Measurements from ENCODE around the gene PREX1.

DNA sequence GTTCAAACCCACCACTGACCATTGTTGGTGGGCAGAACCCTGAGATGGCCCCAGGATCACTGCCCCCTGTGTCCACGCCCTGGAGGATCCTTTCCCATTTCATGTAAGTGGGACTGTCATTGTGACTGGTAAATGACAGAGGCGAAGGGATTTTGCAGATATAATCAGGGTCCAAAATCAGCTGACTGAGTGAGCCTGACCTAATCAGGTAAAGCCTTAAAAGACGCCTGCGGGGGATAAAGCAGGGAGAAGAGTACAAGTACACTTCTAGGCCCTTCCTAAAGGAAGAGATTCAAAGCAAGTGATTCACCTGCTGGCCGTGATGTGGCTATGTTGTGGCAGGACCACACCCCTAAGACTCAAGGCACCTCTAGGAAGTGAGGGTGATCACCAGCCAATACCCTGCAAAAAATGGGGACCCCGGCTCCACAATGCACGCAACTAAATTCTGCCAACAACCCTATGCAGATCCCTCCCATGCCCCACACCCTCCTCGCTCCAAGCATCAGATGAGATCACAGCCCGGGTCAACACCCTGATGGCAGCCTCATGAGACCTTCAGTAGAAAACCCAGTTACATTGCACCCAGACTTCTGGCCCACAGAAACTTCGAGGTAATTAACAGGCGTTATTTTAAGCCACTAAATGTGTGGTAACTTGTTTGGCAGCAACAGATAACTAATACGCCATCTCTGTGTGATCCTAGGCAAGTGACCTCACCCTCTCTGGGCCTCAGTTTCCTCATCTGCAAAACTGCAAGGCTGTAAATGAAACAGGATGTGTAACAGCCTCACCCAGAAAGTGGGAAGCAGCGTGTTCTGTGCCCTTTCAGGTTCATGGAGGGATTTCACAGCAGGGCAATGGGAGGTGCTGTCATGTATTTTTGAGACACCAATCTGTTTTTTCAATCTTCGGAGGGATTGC is 11.3 kb downstream of the PREX1 start:
- TF ChIP-seq EZH2 (IDR thresholded peaks at IDR 0.05; ENCODE audit: borderline replicate concordance, low read depth, low read length, severe bottlenecking) (no peak), POLR2AphosphoS5 (IDR thresholded peaks at IDR 0.05; ENCODE audit: insufficient read depth, low read depth, low read length) (no peak), MYC (IDR thresholded peaks at IDR 0.05; ENCODE audit: low read depth, low read length) (no peak), POLR2A (IDR thresholded peaks at IDR 0.05; ENCODE audit: low read depth, low read length) (no peak), JUN (IDR thresholded peaks at IDR 0.05; ENCODE audit: borderline replicate concordance, insufficient read depth, insufficient read length, low read depth) (no peak), FOS (IDR thresholded peaks at IDR 0.05; ENCODE audit: borderline replicate concordance, insufficient read depth, low read length) (no peak)
- TF ChIP-seq, protein P1, sequence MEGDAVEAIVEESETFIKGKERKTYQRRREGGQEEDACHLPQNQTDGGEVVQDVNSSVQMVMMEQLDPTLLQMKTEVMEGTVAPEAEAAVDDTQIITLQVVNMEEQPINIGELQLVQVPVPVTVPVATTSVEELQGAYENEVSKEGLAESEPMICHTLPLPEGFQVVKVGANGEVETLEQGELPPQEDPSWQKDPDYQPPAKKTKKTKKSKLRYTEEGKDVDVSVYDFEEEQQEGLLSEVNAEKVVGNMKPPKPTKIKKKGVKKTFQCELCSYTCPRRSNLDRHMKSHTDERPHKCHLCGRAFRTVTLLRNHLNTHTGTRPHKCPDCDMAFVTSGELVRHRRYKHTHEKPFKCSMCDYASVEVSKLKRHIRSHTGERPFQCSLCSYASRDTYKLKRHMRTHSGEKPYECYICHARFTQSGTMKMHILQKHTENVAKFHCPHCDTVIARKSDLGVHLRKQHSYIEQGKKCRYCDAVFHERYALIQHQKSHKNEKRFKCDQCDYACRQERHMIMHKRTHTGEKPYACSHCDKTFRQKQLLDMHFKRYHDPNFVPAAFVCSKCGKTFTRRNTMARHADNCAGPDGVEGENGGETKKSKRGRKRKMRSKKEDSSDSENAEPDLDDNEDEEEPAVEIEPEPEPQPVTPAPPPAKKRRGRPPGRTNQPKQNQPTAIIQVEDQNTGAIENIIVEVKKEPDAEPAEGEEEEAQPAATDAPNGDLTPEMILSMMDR (IDR thresholded peaks at IDR 0.05; ENCODE audit: extremely low read depth in 1 of 2, insufficient read depth in 1 of 2, low read depth in 1 of 2, low read length in 2 of 2): no peak
- TF ChIP-seq, protein P2, sequence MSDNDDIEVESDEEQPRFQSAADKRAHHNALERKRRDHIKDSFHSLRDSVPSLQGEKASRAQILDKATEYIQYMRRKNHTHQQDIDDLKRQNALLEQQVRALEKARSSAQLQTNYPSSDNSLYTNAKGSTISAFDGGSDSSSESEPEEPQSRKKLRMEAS (IDR thresholded peaks at IDR 0.05; ENCODE audit: insufficient read depth, insufficient read length): no peak
